ENCODE results near the gene CCDC82. TPM values are rescaled to one million over a fixed set of nuclear protein-coding genes. Genes with fewer than 3 reads are reported as not detected.

Gene CCDC82
- polyA plus RNA-seq, 1 of the 3 experiments (the other 2 are of a cell fraction): 8.7 TPM

DNA sequence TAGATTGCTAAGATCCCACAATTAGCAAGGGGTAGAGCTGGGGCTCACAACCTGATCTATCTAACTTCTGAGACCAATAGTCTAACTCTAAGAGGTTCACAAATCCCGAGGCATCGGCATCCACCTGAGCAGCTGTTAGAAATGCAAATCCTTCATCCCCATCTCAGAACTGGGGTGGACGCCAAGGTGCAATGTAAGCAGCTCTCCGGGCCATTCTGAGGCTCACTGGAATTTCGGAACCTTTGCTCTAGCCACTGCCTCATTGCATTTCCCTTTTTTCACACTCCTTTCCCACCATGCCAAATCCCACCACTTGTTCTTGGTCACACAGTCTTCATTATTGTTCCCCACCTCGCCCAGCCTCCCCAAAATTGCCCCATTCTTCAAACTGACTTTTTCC lies 76.5 kb downstream of the CCDC82 start (continued):
- TF ChIP-seq TEAD4 (IDR thresholded peaks at IDR 0.05; ENCODE audit: borderline replicate concordance, insufficient read depth) (no peak), RFX5 (IDR thresholded peaks at IDR 0.05; ENCODE audit: low read length) (no peak), JUND (IDR thresholded peaks at IDR 0.05) (no peak), GABPA (IDR thresholded peaks at IDR 0.05; ENCODE audit: low read depth) (no peak), CHD2 (IDR thresholded peaks at IDR 0.05; ENCODE audit: low read length, partially characterized antibody) (no peak), RAD21 (IDR thresholded peaks at IDR 0.05; ENCODE audit: low read length) (no peak)

DNA sequence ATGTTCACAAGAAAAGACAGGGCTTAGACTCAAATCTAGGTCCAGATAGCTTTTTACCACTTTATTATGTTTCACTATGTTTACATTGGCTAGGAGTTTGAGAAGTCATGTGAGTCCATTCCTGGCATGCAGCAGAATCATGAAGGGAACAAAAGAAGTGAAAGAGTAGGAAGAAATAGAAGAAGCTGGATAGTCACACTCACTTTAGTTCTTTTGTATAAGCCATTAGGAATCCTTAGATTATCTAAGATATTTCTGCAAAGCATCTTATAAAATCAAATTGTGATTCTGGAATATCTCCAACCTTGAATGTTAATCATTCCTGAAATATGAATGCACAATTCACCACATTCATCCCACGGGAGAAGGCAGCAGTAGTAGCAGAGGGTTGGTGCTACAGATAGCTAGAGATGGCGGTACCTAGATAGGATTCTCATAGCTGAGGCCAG lies 78.6 kb downstream of the CCDC82 start:
- WGBS (ENCODE audit: low lambda C conversion rate): 0% methylated on average over 2 of the region's 2 CpGs
- Histone ChIP-seq H2AFZ (ENCODE audit: low read depth) (no peak overlapping the region), H3K9me3 (no peaks in the 10 kb centered on the region), H3K9ac (peak overlapping the region; percentile 45; the same call in 1 of the 2 replicates), H3K27me3 (ENCODE audit: insufficient read depth) (no peaks in the 10 kb centered on the region), H3K4me3 (ENCODE audit: low read depth in 2 of 2, low read length in 1 of 2) (peak overlapping the region in 1 of 2 experiments; percentile 18; a peak in 1 of 4 replicates), H3K4me2 (peak overlapping the region; percentile 53), H3K36me3 (replicated peaks in 1 of 2; ENCODE audit: control insufficient read depth in 1 of 2, insufficient read depth in 2 of 2, low read length in 1 of 2) (no peaks in the 10 kb centered on the region), H3F3A (replicated peaks; ENCODE audit: insufficient read depth) (peaks cover 65% of the 10 kb centered on the region), H3K79me2 (ENCODE audit: insufficient read depth) (peaks cover 80% of the 10 kb centered on the region), H3K9me2 (no peaks in the 10 kb centered on the region), H3K4me1 (ENCODE audit: control insufficient read depth in 1 of 2, insufficient read depth in 2 of 2, low read depth in 1 of 2, low read length in 1 of 2) (peaks cover 15 to 77% of the 10 kb centered on the region in 2 experiments), H3K27ac (ENCODE audit: low read depth in 2 of 2, low read length in 1 of 2) (peak overlapping the region; percentile 78 to 100), H4K20me1 (ENCODE audit: insufficient read depth) (no peaks in the 10 kb centered on the region)
- DNase-seq: no peak
- POLR2A ChIA-PET: no interaction called here
- CTCF ChIA-PET: interaction anchor here (0.9 to 3.8 kb wide), 2 partner anchors 32 to 196 kb away, joined by 3 to 14 read pairs; partner anchors contain the start of gene MAML2
- TF ChIP-seq NFIC (IDR thresholded peaks at IDR 0.05; ENCODE audit: borderline replicate concordance) (peak; percentile 91), RCOR1 (IDR thresholded peaks at IDR 0.05; ENCODE audit: low read length) (no peak), CHD2 (IDR thresholded peaks at IDR 0.05; ENCODE audit: low read length, partially characterized antibody) (no peak), SIN3A (IDR thresholded peaks at IDR 0.05; ENCODE audit: borderline replicate concordance, low read depth, low read length) (no peak), EZH2phosphoT487 (IDR thresholded peaks at IDR 0.05; ENCODE audit: borderline replicate concordance, low read depth) (no peak), EP300 (IDR thresholded peaks at IDR 0.05; ENCODE audit: borderline replicate concordance in 1 of 2, low read depth in 1 of 2, low read length in 1 of 2) (peak; percentile 10 to 58; a peak in 2 of 4 replicates), TEAD4 (IDR thresholded peaks at IDR 0.05; ENCODE audit: borderline replicate concordance, insufficient read depth) (peak; percentile 70; the same call in 1 of the 2 replicates), RFX5 (IDR thresholded peaks at IDR 0.05; ENCODE audit: low read length) (no peak), RXRA (IDR thresholded peaks at IDR 0.05; ENCODE audit: borderline replicate concordance, low read depth) (no peak), FOXJ3 (CRISPR knock-in tag; IDR thresholded peaks at IDR 0.05) (no peak), JUND (IDR thresholded peaks at IDR 0.05) (peak; percentile 46), NRF1 (IDR thresholded peaks at IDR 0.05; ENCODE audit: low read depth, low read length) (no peak), MEF2A (IDR thresholded peaks at IDR 0.05; ENCODE audit: borderline replicate concordance, low read depth) (no peak), SMC3 (IDR thresholded peaks at IDR 0.05; ENCODE audit: low read depth, low read length) (no peak), YY1 (IDR thresholded peaks at IDR 0.05; ENCODE audit: low read depth) (no peak), RAD21 (IDR thresholded peaks at IDR 0.05; ENCODE audit: low read length) (no peak), GABPA (IDR thresholded peaks at IDR 0.05; ENCODE audit: low read depth) (no peak), TCF12 (IDR thresholded peaks at IDR 0.05) (peak; percentile 91), FOSL2 (IDR thresholded peaks at IDR 0.05; ENCODE audit: borderline replicate concordance, low read depth) (peak; percentile 24; the same call in 1 of the 2 replicates), TAF1 (IDR thresholded peaks at IDR 0.05; ENCODE audit: borderline replicate concordance, low read depth, low read length) (no peak)
- TF ChIP-seq, protein P1, sequence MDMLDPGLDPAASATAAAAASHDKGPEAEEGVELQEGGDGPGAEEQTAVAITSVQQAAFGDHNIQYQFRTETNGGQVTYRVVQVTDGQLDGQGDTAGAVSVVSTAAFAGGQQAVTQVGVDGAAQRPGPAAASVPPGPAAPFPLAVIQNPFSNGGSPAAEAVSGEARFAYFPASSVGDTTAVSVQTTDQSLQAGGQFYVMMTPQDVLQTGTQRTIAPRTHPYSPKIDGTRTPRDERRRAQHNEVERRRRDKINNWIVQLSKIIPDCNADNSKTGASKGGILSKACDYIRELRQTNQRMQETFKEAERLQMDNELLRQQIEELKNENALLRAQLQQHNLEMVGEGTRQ (IDR thresholded peaks at IDR 0.05; ENCODE audit: borderline replicate concordance, low read depth, low read length): no peak
- TF ChIP-seq, protein P2, sequence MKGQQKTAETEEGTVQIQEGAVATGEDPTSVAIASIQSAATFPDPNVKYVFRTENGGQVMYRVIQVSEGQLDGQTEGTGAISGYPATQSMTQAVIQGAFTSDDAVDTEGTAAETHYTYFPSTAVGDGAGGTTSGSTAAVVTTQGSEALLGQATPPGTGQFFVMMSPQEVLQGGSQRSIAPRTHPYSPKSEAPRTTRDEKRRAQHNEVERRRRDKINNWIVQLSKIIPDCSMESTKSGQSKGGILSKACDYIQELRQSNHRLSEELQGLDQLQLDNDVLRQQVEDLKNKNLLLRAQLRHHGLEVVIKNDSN (IDR thresholded peaks at IDR 0.05; ENCODE audit: borderline replicate concordance, low read depth): peak; percentile 67; the same call in 1 of the 2 replicates
- TF ChIP-seq, protein P3, sequence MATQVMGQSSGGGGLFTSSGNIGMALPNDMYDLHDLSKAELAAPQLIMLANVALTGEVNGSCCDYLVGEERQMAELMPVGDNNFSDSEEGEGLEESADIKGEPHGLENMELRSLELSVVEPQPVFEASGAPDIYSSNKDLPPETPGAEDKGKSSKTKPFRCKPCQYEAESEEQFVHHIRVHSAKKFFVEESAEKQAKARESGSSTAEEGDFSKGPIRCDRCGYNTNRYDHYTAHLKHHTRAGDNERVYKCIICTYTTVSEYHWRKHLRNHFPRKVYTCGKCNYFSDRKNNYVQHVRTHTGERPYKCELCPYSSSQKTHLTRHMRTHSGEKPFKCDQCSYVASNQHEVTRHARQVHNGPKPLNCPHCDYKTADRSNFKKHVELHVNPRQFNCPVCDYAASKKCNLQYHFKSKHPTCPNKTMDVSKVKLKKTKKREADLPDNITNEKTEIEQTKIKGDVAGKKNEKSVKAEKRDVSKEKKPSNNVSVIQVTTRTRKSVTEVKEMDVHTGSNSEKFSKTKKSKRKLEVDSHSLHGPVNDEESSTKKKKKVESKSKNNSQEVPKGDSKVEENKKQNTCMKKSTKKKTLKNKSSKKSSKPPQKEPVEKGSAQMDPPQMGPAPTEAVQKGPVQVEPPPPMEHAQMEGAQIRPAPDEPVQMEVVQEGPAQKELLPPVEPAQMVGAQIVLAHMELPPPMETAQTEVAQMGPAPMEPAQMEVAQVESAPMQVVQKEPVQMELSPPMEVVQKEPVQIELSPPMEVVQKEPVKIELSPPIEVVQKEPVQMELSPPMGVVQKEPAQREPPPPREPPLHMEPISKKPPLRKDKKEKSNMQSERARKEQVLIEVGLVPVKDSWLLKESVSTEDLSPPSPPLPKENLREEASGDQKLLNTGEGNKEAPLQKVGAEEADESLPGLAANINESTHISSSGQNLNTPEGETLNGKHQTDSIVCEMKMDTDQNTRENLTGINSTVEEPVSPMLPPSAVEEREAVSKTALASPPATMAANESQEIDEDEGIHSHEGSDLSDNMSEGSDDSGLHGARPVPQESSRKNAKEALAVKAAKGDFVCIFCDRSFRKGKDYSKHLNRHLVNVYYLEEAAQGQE (IDR thresholded peaks at IDR 0.05; ENCODE audit: low read depth, low read length): no peak
- TF ChIP-seq, protein P4, sequence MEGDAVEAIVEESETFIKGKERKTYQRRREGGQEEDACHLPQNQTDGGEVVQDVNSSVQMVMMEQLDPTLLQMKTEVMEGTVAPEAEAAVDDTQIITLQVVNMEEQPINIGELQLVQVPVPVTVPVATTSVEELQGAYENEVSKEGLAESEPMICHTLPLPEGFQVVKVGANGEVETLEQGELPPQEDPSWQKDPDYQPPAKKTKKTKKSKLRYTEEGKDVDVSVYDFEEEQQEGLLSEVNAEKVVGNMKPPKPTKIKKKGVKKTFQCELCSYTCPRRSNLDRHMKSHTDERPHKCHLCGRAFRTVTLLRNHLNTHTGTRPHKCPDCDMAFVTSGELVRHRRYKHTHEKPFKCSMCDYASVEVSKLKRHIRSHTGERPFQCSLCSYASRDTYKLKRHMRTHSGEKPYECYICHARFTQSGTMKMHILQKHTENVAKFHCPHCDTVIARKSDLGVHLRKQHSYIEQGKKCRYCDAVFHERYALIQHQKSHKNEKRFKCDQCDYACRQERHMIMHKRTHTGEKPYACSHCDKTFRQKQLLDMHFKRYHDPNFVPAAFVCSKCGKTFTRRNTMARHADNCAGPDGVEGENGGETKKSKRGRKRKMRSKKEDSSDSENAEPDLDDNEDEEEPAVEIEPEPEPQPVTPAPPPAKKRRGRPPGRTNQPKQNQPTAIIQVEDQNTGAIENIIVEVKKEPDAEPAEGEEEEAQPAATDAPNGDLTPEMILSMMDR (IDR thresholded peaks at IDR 0.05): no peak
